Panc1 (cell line): ENCODE measurements around the gene RXFP2. TPM values are rescaled to one million over a fixed set of nuclear protein-coding genes. Genes with fewer than 3 reads are reported as not detected.

ENCODE experiments used
- ATAC-seq: fragments of 200-7000 bp; cut with Tn5 transposase; 2 replicates; pipeline ENCODE4 v1.9.1; 2020; ENCODE audit warnings: mild to moderate bottlenecking, moderate library complexity
- BruUV-seq: library from RNA; stranded (reverse); fragments of 400-500 nt; replicated peaks from 2 replicates; lab custom pipeline; 2021; lab: Mats Ljungman, UMichigan
- CTCF ChIA-PET: fragments of 300-600 bp; sonication (Branson Sonifier 250); formaldehyde crosslinking; loops from one replicate; lab custom pipeline; 2022; ENCODE audit warnings: antibody characterized with exemption; lab: Charles Lee
- POLR2A ChIA-PET: fragments of 300-600 bp; sonication (Branson Sonifier 250); formaldehyde crosslinking; loops from one replicate; lab custom pipeline; 2022; ENCODE audit warnings: antibody characterized with exemption; lab: Charles Lee
- DNase-seq: peaks from one replicate; pipeline ENCODE4 v3.0.0-alpha.2; 2010; ENCODE audit warnings: low read depth, low spot score
- H3K27ac ChIP-seq: 2 replicates; pipeline ENCODE4 v1.5.1; 2011; ENCODE audit warnings: mild to moderate bottlenecking, low read length, inconsistent platforms
- H3K27me3 ChIP-seq: fragments of 200-500 bp; sonication (Bioruptor generic); 2 replicates; pipeline ENCODE4 v1.6.0; 2014; ENCODE audit warnings: low read length, inconsistent platforms; ENCODE audit not compliant: control insufficient read depth, insufficient read depth
- H3K36me3 ChIP-seq: fragments of 200-500 bp; sonication (Bioruptor generic); 2 replicates; pipeline ENCODE4 v1.5.1; 2014; ENCODE audit warnings: inconsistent platforms, mild to moderate bottlenecking, low read length, moderate library complexity; ENCODE audit not compliant: control insufficient read depth, insufficient read depth
- H3K4me1 ChIP-seq: 2 replicates; pipeline ENCODE4 v1.5.1; 2011; ENCODE audit warnings: inconsistent platforms, mild to moderate bottlenecking, low read length, moderate library complexity; ENCODE audit not compliant: control insufficient read depth, insufficient read depth
- H3K4me3 ChIP-seq, 2 experiments: 2 replicates each; pipeline ENCODE4 v1.5.1; 2011 to 2012; ENCODE audit warnings: low read depth in 2 of 2, low read length in 2 of 2, mild to moderate bottlenecking in 2 of 2, inconsistent platforms in 1 of 2, moderate library complexity in 1 of 2
- H3K9me3 ChIP-seq: fragments of 200-500 bp; sonication (Bioruptor generic); 2 replicates; pipeline ENCODE4 v1.5.1; 2014; ENCODE audit warnings: low read depth, mild to moderate bottlenecking, inconsistent platforms, low read length, moderate library complexity; ENCODE audit not compliant: control insufficient read depth, insufficient read depth
- POLR2AphosphoS5 ChIP-seq: IDR thresholded peaks from 2 replicates; pipeline ENCODE4 v1.6.1; 2012; ENCODE audit warnings: mild to moderate bottlenecking, low read depth, low read length, moderate library complexity
- SIN3A ChIP-seq: IDR thresholded peaks from 2 replicates; pipeline ENCODE4 v1.6.1; 2012; ENCODE audit warnings: low read depth, mild to moderate bottlenecking, low read length, moderate library complexity, borderline replicate concordance; ENCODE audit not compliant: insufficient read depth
- TCF7L2 ChIP-seq: IDR thresholded peaks from 2 replicates; pipeline ENCODE4 v1.6.1; 2011; ENCODE audit warnings: mild to moderate bottlenecking, low read depth, low read length, inconsistent platforms
- in situ Hi-C: cut with HindIII; loops from 2 replicates; pipeline ENCODE4 v1.10.0; 2016; ENCODE audit warnings: low sequenced_read_pairs, low pct_unique_long_range_greater_than_20kb
- intact Hi-C: fragments of 100-400 bp; cut with micrococcal nuclease; formaldehyde crosslinking; loops from one replicate; pipeline ENCODE4 v1.10.0; 2022; ENCODE audit not compliant: unreplicated experiment
- total RNA-seq: library from RNA; stranded (reverse); gene quantifications from one replicate; pipeline ENCODE4 v1.2.1, GENCODE V29; 2021; ENCODE audit not compliant: unreplicated experiment
- TF ChIP-seq, protein P1 (sequence below): fragments of 450-650 bp; IDR thresholded peaks from 2 replicates; pipeline ENCODE4 v1.5.1; 2017; ENCODE audit warnings: mild to moderate bottlenecking
- TF ChIP-seq, protein P2 (sequence below), 2 experiments: IDR thresholded peaks; 2 replicates each; pipeline ENCODE4 v1.6.1; 2011 to 2012; ENCODE audit warnings: low read depth in 2 of 2, control low read depth in 1 of 2, low read length in 1 of 2, mild to moderate bottlenecking in 1 of 2, moderate library complexity in 1 of 2; ENCODE audit not compliant: insufficient read depth in 1 of 2

Gene RXFP2
- total RNA-seq, 1 experiment from 2014 or later, result not detected

DNA sequence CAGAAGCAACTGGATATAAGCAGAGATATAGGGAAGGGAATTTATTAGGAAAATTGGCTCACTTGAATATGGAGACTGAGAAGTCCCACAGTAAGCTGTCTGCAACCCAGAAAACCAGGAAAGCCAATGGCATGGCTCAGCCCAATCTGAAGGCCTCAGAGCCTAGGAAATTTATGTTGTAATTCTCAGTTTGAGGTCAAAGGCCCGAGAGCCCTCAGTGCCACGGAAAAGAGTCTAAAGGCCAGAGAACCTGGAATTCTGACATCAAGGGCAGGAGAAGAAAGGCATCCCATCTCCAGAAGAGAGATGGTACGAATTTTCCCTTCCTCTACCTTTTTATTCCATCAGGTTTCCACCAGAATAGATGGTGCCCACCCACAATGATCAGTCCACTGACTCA, 20.1 kb upstream of the RXFP2 start:
- no peak for ATAC-seq
- Histone ChIP-seq H3K27ac (no peak overlapping the region), H3K4me1 (no peaks in the 10 kb centered on the region), H3K36me3 (no peaks in the 10 kb centered on the region), H3K27me3 (no peaks in the 10 kb centered on the region), H3K9me3 (no peaks in the 10 kb centered on the region), H3K4me3 (no peak overlapping the region)
- BruUV-seq, result no TSS peak
- intact Hi-C loops (no loop called here), in situ Hi-C loops (no loop called here)
- DNase-seq, result no peak
- CTCF ChIA-PET, result no interaction called here
- POLR2A ChIA-PET, result interaction anchor here (0.6 kb wide), 1 partner anchor 852 kb away, joined by 4 read pairs; no protein-coding TSS in a partner anchor
- no peak for TF ChIP-seq POLR2AphosphoS5
- TF ChIP-seq, protein P1, sequence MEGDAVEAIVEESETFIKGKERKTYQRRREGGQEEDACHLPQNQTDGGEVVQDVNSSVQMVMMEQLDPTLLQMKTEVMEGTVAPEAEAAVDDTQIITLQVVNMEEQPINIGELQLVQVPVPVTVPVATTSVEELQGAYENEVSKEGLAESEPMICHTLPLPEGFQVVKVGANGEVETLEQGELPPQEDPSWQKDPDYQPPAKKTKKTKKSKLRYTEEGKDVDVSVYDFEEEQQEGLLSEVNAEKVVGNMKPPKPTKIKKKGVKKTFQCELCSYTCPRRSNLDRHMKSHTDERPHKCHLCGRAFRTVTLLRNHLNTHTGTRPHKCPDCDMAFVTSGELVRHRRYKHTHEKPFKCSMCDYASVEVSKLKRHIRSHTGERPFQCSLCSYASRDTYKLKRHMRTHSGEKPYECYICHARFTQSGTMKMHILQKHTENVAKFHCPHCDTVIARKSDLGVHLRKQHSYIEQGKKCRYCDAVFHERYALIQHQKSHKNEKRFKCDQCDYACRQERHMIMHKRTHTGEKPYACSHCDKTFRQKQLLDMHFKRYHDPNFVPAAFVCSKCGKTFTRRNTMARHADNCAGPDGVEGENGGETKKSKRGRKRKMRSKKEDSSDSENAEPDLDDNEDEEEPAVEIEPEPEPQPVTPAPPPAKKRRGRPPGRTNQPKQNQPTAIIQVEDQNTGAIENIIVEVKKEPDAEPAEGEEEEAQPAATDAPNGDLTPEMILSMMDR, result no peak
- TF ChIP-seq SIN3A, result no peak
- no peak for TF ChIP-seq TCF7L2
- TF ChIP-seq, protein P2, sequence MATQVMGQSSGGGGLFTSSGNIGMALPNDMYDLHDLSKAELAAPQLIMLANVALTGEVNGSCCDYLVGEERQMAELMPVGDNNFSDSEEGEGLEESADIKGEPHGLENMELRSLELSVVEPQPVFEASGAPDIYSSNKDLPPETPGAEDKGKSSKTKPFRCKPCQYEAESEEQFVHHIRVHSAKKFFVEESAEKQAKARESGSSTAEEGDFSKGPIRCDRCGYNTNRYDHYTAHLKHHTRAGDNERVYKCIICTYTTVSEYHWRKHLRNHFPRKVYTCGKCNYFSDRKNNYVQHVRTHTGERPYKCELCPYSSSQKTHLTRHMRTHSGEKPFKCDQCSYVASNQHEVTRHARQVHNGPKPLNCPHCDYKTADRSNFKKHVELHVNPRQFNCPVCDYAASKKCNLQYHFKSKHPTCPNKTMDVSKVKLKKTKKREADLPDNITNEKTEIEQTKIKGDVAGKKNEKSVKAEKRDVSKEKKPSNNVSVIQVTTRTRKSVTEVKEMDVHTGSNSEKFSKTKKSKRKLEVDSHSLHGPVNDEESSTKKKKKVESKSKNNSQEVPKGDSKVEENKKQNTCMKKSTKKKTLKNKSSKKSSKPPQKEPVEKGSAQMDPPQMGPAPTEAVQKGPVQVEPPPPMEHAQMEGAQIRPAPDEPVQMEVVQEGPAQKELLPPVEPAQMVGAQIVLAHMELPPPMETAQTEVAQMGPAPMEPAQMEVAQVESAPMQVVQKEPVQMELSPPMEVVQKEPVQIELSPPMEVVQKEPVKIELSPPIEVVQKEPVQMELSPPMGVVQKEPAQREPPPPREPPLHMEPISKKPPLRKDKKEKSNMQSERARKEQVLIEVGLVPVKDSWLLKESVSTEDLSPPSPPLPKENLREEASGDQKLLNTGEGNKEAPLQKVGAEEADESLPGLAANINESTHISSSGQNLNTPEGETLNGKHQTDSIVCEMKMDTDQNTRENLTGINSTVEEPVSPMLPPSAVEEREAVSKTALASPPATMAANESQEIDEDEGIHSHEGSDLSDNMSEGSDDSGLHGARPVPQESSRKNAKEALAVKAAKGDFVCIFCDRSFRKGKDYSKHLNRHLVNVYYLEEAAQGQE (IDR thresholded peaks at IDR 0.05; ENCODE audit: insufficient read depth in 1 of 2, low read depth in 2 of 2, low read length in 1 of 2), result no peak

DNA sequence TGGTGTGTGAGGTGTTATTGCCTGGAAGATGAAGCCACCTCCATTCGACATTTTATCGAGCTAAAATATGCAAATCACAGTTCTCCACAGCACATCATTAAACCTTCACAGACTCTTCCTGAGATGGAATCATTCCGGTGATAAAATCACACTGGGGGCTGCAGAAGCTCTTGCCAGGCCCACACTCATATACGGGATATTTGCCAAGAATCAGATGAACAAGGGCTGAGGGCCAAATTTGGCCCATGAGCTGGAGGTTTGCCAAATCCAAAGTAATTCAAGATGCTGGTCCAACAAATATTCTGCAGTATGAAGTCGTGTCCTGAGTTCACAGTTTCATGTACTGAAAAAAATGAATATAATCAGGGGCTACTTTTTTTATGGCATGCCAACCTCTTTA, 16.7 kb upstream of the RXFP2 start:
- H3K9me3 ChIP-seq, result no peaks in the 10 kb centered on the region
- ATAC-seq (no peak), DNase-seq (no peak)
- BruUV-seq, result no TSS peak
- H3K27ac ChIP-seq, result no peak overlapping the region
- ChIA-PET CTCF (no interaction called here), POLR2A (no interaction called here)
- in situ Hi-C loops, result no loop called here
- H3K27me3 ChIP-seq, result no peaks in the 10 kb centered on the region
- intact Hi-C loops, result no loop called here
- no peak overlapping the region for H3K4me3 ChIP-seq
- no peaks in the 10 kb centered on the region for H3K36me3 ChIP-seq
- no peaks in the 10 kb centered on the region for H3K4me1 ChIP-seq
- TF ChIP-seq POLR2AphosphoS5 (no peak), TCF7L2 (no peak), SIN3A (no peak)
- TF ChIP-seq, protein P2 (IDR thresholded peaks at IDR 0.05; ENCODE audit: insufficient read depth in 1 of 2, low read depth in 2 of 2, low read length in 1 of 2), result no peak
- TF ChIP-seq, protein P1, result no peak
